GM18909 (cell line): ENCODE data around the gene RASAL2.
A peak's percentile ranks its signal among the peaks of the same experiment; 100 is the strongest.

ENCODE experiments used
- ATAC-seq: cut with Tn5 transposase; IDR thresholded peaks from one replicate; pipeline ENCODE4 v1.9.1; 2021; ENCODE audit warnings: mild to moderate bottlenecking; ENCODE audit not compliant: unreplicated experiment, poor library complexity

RASAL2 gene

GRCh38 chr1:178093951-178094738, at the start of gene RASAL2:
TSS of gene RASAL2 (plus strand) at chr1:178094104. CDS start at chr1:178094493, 389 bp downstream.
- ATAC-seq = peak; percentile 42

DNA sequence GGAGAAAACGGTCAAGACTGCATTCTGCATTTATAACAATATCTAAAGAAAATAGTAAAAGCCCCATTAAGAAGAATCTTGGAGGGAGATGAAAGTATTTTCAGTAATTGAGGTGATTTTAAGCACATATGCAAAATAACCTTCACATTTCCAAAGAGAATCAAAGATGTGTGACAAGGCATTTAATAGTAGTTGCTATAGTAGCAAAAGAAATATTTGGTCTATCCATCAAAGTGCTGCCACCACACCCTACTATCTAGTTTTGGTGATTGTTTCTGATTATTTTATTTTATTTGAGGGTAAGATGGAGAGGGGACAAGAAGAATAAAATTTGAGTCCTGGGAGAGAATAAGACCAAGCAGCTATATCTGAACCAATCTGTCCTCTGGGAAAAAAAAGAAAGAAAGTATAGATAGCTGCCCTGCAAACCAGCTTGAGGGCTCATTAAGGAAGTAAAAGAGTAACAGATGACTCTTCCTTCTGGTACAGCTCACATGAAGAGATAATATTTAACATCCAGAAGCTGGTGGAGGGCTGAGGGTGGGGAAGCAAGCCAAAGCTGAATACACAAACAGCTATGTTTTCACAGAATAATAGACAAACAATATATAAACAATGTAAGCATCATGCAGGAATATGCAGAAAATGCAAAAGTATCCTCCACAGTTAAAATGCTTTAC, 47.2 kb upstream of the RASAL2 start:
- ATAC-seq = no peak

DNA sequence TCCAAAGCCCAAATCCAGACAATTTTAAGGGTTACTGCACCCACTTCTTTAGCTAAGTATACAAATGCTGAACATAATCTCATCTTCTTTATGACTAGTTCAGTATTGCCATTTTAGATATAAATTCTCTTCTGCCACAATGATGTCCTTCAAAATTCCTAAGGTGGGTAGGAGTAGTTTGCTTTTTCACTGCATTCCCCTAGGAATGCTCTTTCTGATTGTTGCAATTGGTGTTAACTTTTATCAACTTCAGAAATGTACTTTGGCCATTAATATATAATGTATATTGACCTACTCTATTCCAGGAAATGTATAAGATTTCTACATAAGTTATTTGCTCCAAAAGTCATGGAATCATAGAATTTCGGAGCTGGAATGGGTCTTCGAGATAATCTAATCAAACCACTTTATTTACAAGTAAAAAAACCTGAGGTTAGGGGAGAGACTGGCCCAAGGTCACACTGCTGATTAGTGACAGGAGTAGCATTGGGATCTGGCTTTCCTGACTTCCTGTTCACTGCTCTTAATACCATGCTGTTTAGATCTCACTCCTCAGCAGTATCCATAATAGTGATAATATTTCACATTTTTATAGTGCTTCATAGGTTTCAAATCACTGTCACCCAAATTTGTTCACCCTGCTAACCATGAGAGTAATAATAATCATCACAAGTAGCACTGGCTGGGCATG, 46.4 kb upstream of the RASAL2 start:
- no peak for ATAC-seq

GRCh38 chr1:178048426-178048825, 45.5 kb upstream of the RASAL2 start:
- ATAC-seq = no peak

DNA sequence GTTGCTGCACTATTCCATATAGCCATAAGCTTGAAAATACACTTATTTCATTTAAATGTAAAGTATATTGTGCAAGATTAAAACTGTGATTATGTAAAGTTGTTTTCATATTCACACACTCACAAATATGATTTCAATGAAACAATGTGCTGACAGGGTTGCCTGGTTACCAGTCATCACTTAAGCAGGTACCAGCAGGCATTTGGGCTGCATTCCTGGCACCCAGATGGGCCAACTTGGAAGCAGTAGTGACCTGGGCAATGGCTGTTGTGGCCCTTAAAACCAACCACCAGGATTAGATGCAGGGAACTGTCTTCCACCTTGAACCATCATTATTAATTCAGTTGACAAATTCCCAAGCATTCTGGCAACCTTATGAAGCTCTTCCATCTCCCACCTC, 45.0 kb upstream of the RASAL2 start:
- ATAC-seq = no peak

DNA sequence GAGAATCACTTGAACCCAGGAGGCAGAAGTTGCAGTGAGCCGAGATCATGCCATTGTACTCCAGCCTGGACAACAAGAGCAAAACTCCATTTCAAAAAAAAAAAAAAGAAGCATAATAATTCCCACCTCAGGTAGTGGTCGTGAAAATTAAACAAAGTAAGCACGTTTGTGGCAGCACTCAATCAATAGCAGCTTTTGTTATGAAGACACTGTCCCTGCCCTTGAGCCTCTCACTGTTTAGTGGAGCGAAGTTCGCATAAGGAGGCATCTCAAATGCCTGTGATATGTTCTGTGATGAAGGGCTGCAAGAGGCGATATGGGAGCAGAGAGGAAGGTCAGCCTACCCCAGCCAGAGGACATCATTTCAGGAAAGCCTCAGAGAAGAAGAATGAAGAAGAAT, 43.8 kb upstream of the RASAL2 start:
- no peak for ATAC-seq

DNA sequence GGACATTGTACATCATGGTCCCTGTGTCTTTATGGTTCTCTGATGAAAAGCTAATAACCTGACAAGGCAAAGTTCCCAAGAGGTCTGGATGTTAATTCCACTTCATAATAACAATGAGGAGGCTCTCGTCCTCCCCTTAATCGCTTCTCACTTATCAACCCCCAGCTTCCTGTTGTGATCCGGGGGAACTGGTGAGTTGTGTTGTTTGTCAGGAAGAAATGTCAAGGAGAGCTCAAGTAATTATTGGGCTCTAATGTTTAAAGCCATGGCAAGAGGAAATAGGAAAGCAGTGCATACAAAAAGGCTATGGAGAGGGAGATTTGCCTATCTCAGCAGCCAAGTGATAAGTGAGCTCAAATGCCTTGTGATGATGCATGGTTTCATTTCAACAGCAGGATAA, 42.8 kb upstream of the RASAL2 start:
- ATAC-seq = no peak

- ATAC-seq = no peak
Observed at GRCh38 chr1:178052650-178053461, 41.0 kb upstream of the RASAL2 start.

- ATAC-seq = no peak
Observed at GRCh38 chr1:178055093-178055492, 38.8 kb upstream of the RASAL2 start.

GRCh38 chr1:178055779-178056471, 38.0 kb upstream of the RASAL2 start:
- ATAC-seq = peak; percentile 90

- no peak for ATAC-seq
Observed at GRCh38 chr1:178057141-178057765, 36.7 kb upstream of the RASAL2 start.

- ATAC-seq = no peak
Observed at GRCh38 chr1:178057912-178058534, 35.9 kb upstream of the RASAL2 start.

GRCh38 chr1:178060789-178061556, 32.9 kb upstream of the RASAL2 start:
- no peak for ATAC-seq

GRCh38 chr1:178061620-178062019, 32.3 kb upstream of the RASAL2 start:
- no peak for ATAC-seq

DNA sequence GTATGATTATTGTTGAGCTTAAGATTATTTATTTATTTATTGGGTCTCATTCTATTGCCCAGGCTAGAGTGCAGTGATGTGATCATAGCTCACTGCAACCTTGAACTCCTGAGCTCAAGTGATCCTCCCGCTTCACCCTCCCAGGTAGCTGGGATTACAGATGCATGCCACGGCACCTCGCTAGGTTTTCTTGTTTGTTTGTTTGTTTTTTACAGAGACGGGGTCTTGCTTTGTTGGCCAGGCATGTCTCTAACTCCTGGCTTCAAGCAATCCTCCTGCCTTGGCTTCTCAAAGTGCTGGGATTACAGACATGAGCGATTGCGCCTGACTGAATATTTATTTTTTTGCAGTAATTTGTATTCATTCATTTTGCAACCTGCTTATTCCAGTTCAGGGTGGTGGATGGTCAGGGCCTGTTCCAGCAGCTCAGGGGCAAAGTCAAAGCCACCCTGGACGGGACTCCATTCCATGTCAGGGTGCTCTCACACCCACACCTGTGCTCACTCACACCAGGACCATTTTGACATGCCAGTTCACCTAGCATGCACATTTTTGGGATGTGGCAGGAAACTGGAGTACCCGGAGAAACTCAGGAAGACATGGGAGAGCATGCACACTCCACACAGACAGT, 29.6 kb upstream of the RASAL2 start:
- no peak for ATAC-seq

- no peak for ATAC-seq
Observed at GRCh38 chr1:178065250-178065649, 28.7 kb upstream of the RASAL2 start.

GRCh38 chr1:178066296-178066907, 27.5 kb upstream of the RASAL2 start:
- ATAC-seq = peak; percentile 25
